ENCODE measurements around the gene IQSEC1. TPM values are rescaled to one million over a fixed set of nuclear protein-coding genes. Genes with fewer than 3 reads are reported as not detected.

IQSEC1 gene
- total and polyA plus RNA-seq, 2 donors (not counting 3 experiments of a cell fraction or from before 2014, with no cell fraction given), result 5.2 to 18.0 TPM

GRCh38 chr3:12932754-12933153 is 140.5 kb downstream of the IQSEC1 start:
- intact Hi-C loops (cut with micrococcal nuclease), result no loop called here
- Histone ChIP-seq H3K9me3 (replicated peaks; ENCODE audit: control insufficient read depth, insufficient read depth, low read length) (no peaks in the 10 kb centered on the region), H3K27ac (ENCODE audit: insufficient read depth, low read depth, low read length) (no peak overlapping the region), H3K4me1 (ENCODE audit: control insufficient read depth, extremely low read depth, insufficient read depth, low read length) (no peaks in the 10 kb centered on the region), H3K4me2 (ENCODE audit: insufficient read depth, low read length) (no peak overlapping the region), H4K20me1 (replicated peaks; ENCODE audit: control insufficient read depth, extremely low read depth, insufficient read depth, low read length) (no peaks in the 10 kb centered on the region), H3K27me3 (ENCODE audit: control insufficient read depth in 2 of 2, insufficient read depth in 2 of 2, low read length in 2 of 2) (no peaks in the 10 kb centered on the region), H3K36me3 (ENCODE audit: control insufficient read depth in 2 of 2, extremely low read depth in 1 of 2, insufficient read depth in 2 of 2, low read length in 2 of 2) (peaks cover 0 to 19% of the 10 kb centered on the region in 2 experiments), H3K9ac (replicated peaks; ENCODE audit: extremely low read depth, insufficient read depth, low read length) (no peak overlapping the region), H2AFZ (ENCODE audit: low read depth, low read length) (no peak overlapping the region), H3K9me1 (replicated peaks; ENCODE audit: control insufficient read depth, extremely low read depth, insufficient read depth, low read length) (no peaks in the 10 kb centered on the region), H3K79me2 (ENCODE audit: control insufficient read depth, insufficient read depth, low read length) (no peaks in the 10 kb centered on the region), H3K4me3 (replicated peaks in 1 of 3; ENCODE audit: insufficient read depth in 1 of 3, low read depth in 1 of 3, low read length in 3 of 3) (no peak overlapping the region)
- BruUV-seq (replicated peaks), result no TSS peak
- ChIA-PET POLR2A (no interaction called here), CTCF (no interaction called here)
- no peak for FAIRE-seq
- no peak for DNase-seq (ENCODE audit: low read depth, low spot score)
- TF ChIP-seq MYC (IDR thresholded peaks at IDR 0.05; ENCODE audit: low read depth, low read length) (no peak), CTCF (IDR thresholded peaks at IDR 0.05; ENCODE audit: extremely low read depth in 1 of 2, insufficient read depth in 1 of 2, low read depth in 1 of 2, low read length in 2 of 2) (no peak), MAX (IDR thresholded peaks at IDR 0.05; ENCODE audit: insufficient read depth, insufficient read length) (no peak)
- dilution Hi-C loops (cut with MboI; ENCODE audit: extremely low pct_ligation_motif_present, low sequenced_read_pairs), result no loop called here

GRCh38 chr3:12932347-12932746 is 140.9 kb downstream of the IQSEC1 start:
- Histone ChIP-seq H3K79me2 (ENCODE audit: control insufficient read depth, insufficient read depth, low read length) (no peaks in the 10 kb centered on the region), H2AFZ (ENCODE audit: low read depth, low read length) (no peak overlapping the region), H3K4me1 (ENCODE audit: control insufficient read depth, extremely low read depth, insufficient read depth, low read length) (no peaks in the 10 kb centered on the region), H3K27ac (ENCODE audit: insufficient read depth, low read depth, low read length) (no peak overlapping the region), H3K4me3 (replicated peaks in 1 of 3; ENCODE audit: insufficient read depth in 1 of 3, low read depth in 1 of 3, low read length in 3 of 3) (no peak overlapping the region), H3K9me3 (replicated peaks; ENCODE audit: control insufficient read depth, insufficient read depth, low read length) (no peaks in the 10 kb centered on the region), H3K9ac (replicated peaks; ENCODE audit: extremely low read depth, insufficient read depth, low read length) (no peak overlapping the region), H3K4me2 (ENCODE audit: insufficient read depth, low read length) (no peak overlapping the region), H3K9me1 (replicated peaks; ENCODE audit: control insufficient read depth, extremely low read depth, insufficient read depth, low read length) (no peaks in the 10 kb centered on the region), H4K20me1 (replicated peaks; ENCODE audit: control insufficient read depth, extremely low read depth, insufficient read depth, low read length) (no peaks in the 10 kb centered on the region), H3K27me3 (ENCODE audit: control insufficient read depth in 2 of 2, insufficient read depth in 2 of 2, low read length in 2 of 2) (no peaks in the 10 kb centered on the region), H3K36me3 (ENCODE audit: control insufficient read depth in 2 of 2, extremely low read depth in 1 of 2, insufficient read depth in 2 of 2, low read length in 2 of 2) (peaks cover 0 to 19% of the 10 kb centered on the region in 2 experiments)
- TF ChIP-seq CTCF (IDR thresholded peaks at IDR 0.05; ENCODE audit: extremely low read depth in 1 of 2, insufficient read depth in 1 of 2, low read depth in 1 of 2, low read length in 2 of 2) (no peak), EZH2 (IDR thresholded peaks at IDR 0.05; ENCODE audit: borderline replicate concordance, low read depth, low read length, severe bottlenecking) (no peak), MAX (IDR thresholded peaks at IDR 0.05; ENCODE audit: insufficient read depth, insufficient read length) (no peak), JUN (IDR thresholded peaks at IDR 0.05; ENCODE audit: borderline replicate concordance, insufficient read depth, insufficient read length, low read depth) (no peak), POLR2A (IDR thresholded peaks at IDR 0.05; ENCODE audit: low read depth, low read length) (no peak), POLR2AphosphoS5 (IDR thresholded peaks at IDR 0.05; ENCODE audit: insufficient read depth, low read depth, low read length) (no peak), FOS (IDR thresholded peaks at IDR 0.05; ENCODE audit: borderline replicate concordance, insufficient read depth, low read length) (no peak), GATA2 (IDR thresholded peaks at IDR 0.05; ENCODE audit: insufficient read depth, insufficient read length, low read depth, low read length) (no peak), MYC (IDR thresholded peaks at IDR 0.05; ENCODE audit: low read depth, low read length) (no peak)
- dilution Hi-C loops (cut with MboI; ENCODE audit: extremely low pct_ligation_motif_present, low sequenced_read_pairs) (no loop called here), intact Hi-C loops (cut with micrococcal nuclease) (no loop called here)
- ChIA-PET CTCF (interaction anchor here (1.5 to 1.9 kb wide), 2 partner anchors 52 to 63 kb away, joined by 5 to 9 read pairs; no protein-coding TSS in a partner anchor), POLR2A (no interaction called here)
- no TSS peak for BruUV-seq (replicated peaks)
- FAIRE-seq (no peak), DNase-seq (ENCODE audit: low read depth, low spot score) (no peak)
